GM23248 (cell line): ENCODE measurements around the gene CXCR3. TPM values are rescaled to one million over a fixed set of nuclear protein-coding genes. Genes with fewer than 3 reads are reported as not detected.

Source experiments
- DNase-seq: peaks from one replicate; pipeline ENCODE4 v3.0.0-alpha.2; 2015
- H2AFZ ChIP-seq: fragments of 200-600 bp; sonication (generic); 2 replicates; pipeline ENCODE4 v1.6.1; 2016; ENCODE audit warnings: antibody characterized with exemption
- H3F3A ChIP-seq: fragments of 200-600 bp; sonication (generic); 2 replicates; pipeline ENCODE4 v1.6.1; 2016; ENCODE audit warnings: mild to moderate bottlenecking, antibody characterized with exemption, mixed run types; ENCODE audit not compliant: insufficient read depth
- H3K27ac ChIP-seq: fragments of 200-600 bp; sonication (generic); 2 replicates; pipeline ENCODE4 v1.5.1; 2016; ENCODE audit warnings: mild to moderate bottlenecking
- H3K27me3 ChIP-seq: fragments of 200-600 bp; sonication (generic); replicated peaks from 2 replicates; pipeline ENCODE4 v1.6.1; 2016; ENCODE audit warnings: mild to moderate bottlenecking; ENCODE audit not compliant: insufficient read depth
- H3K36me3 ChIP-seq: fragments of 200-600 bp; sonication (generic); 2 replicates; pipeline ENCODE4 v1.6.1; 2016; ENCODE audit warnings: low read depth, mild to moderate bottlenecking
- H3K4me1 ChIP-seq: fragments of 200-600 bp; sonication (generic); 2 replicates; pipeline ENCODE4 v1.6.1; 2016; ENCODE audit warnings: mild to moderate bottlenecking; ENCODE audit not compliant: insufficient read depth
- H3K4me2 ChIP-seq: fragments of 200-600 bp; sonication (generic); one replicate; pipeline ENCODE4 v1.6.1; 2016; ENCODE audit warnings: mild to moderate bottlenecking; ENCODE audit not compliant: unreplicated experiment
- H3K4me3 ChIP-seq: fragments of 200-600 bp; sonication (generic); 2 replicates; pipeline ENCODE4 v1.5.1; 2016; ENCODE audit warnings: mild to moderate bottlenecking
- H3K79me2 ChIP-seq: fragments of 200-600 bp; sonication (generic); 2 replicates; pipeline ENCODE4 v1.6.1; 2016; ENCODE audit warnings: mild to moderate bottlenecking; ENCODE audit not compliant: insufficient read depth
- H3K9ac ChIP-seq: fragments of 200-600 bp; sonication (generic); 2 replicates; pipeline ENCODE4 v1.6.1; 2016; ENCODE audit warnings: mild to moderate bottlenecking
- H3K9me2 ChIP-seq: fragments of 200-600 bp; sonication (generic); 2 replicates; pipeline ENCODE4 v1.6.1; 2016; ENCODE audit warnings: mixed run types, mild to moderate bottlenecking, moderate library complexity; ENCODE audit not compliant: insufficient read depth
- H3K9me3 ChIP-seq: fragments of 200-600 bp; sonication (generic); one replicate; pipeline ENCODE4 v1.6.1; 2017; ENCODE audit warnings: low read depth
- H4K20me1 ChIP-seq: fragments of 200-600 bp; sonication (generic); 2 replicates; pipeline ENCODE4 v1.6.0; 2016; ENCODE audit not compliant: insufficient read depth
- EZH2 ChIP-seq: fragments of 200-600 bp; sonication (generic); IDR thresholded peaks from 2 replicates; pipeline ENCODE4 v1.6.1; 2018; ENCODE audit warnings: antibody characterized with exemption, mild to moderate bottlenecking; ENCODE audit not compliant: insufficient read depth, poor library complexity, severe bottlenecking
- EZH2phosphoT487 ChIP-seq: fragments of 200-600 bp; sonication (generic); IDR thresholded peaks from 2 replicates; pipeline ENCODE4 v1.6.1; 2018; ENCODE audit warnings: antibody characterized with exemption, moderate library complexity, mild to moderate bottlenecking, low read depth; ENCODE audit not compliant: insufficient read depth
- WGBS, 2 experiments: methylation state at CpG; one replicate each; pipeline ENCODE4 v1.1.6; 2015 to 2017; ENCODE audit warnings: low lambda C conversion rate in 2 of 2, low coverage in 1 of 2; ENCODE audit errors: missing lambda C conversion rate in 2 of 2; 5-methylcytosine and 5-hydroxymethylcytosine counted together
- in situ Hi-C: fragments of 300-500 bp; cut with MboI; formaldehyde crosslinking; loops from 2 replicates; pipeline ENCODE4 v1.15.0; 2020
- polyA plus RNA-seq: library from polyadenylated mRNA; unstranded; fragments of >200 nt; fragmentation: Nextera tagmentation; extraction: Ambion mirVana; gene quantifications from 2 replicates; pipeline ENCODE4 v1.2.1, GENCODE V29; 2016
- total RNA-seq: library from RNA; depleted of rRNA; stranded (reverse); fragments of >200 nt; shearing (Covaris generic); gene quantifications from 2 replicates; pipeline ENCODE4 v1.2.3, GENCODE V29; 2014

CXCR3 gene
- total and polyA plus RNA-seq, 2 experiments from 2014 or later: not detected

DNA sequence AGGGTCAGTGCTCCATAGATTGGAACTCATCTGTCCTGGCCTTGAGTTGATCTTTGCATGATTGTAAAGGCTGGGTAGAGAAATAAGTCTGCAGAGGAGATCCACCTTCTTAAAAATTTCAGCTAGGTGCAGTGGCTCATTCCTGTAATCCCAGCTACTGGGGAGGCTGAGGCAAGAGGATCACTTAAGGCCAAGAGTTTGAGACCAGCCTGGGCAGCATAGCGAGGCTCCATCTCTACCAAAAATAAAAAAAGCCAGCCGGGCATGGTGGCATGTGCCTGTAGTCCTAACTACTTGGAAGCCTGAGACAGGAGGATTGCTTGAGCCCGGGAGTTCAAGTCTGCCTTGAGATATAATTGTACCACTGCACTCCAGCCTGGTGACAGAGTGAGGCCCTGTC lies 476 bp upstream of the CXCR3 start:
- DNase-seq: no peak
- H3K36me3 ChIP-seq: no peaks in the 10 kb centered on the region
- H3K4me2 ChIP-seq: no peak overlapping the region
- WGBS, 2 experiments: 43 to 82% methylated on average over 1 to 3 of the region's 3 CpGs
- H2AFZ ChIP-seq: no peak overlapping the region
- H3F3A ChIP-seq: no peaks in the 10 kb centered on the region
- H3K4me1 ChIP-seq: peaks cover 11% of the 10 kb centered on the region; the same call in 1 of the 2 replicates
- no peaks in the 10 kb centered on the region for H3K9me2 ChIP-seq
- no peaks in the 10 kb centered on the region for H3K79me2 ChIP-seq
- no peak for TF ChIP-seq EZH2phosphoT487
- no peak for TF ChIP-seq EZH2
- no peak overlapping the region for H3K4me3 ChIP-seq
- no peak overlapping the region for H3K27ac ChIP-seq
- H3K9me3 ChIP-seq: no peaks in the 10 kb centered on the region
- no peaks in the 10 kb centered on the region for H3K27me3 ChIP-seq
- H4K20me1 ChIP-seq: no peaks in the 10 kb centered on the region
- in situ Hi-C loops: no loop called here
- no peak overlapping the region for H3K9ac ChIP-seq

GRCh38 chrX:71617742-71618141 lies 569 bp downstream of the CXCR3 start:
- in situ Hi-C loops: no loop called here
- Histone ChIP-seq H3K36me3 (peaks cover 5% of the 10 kb centered on the region; the same call in 1 of the 2 replicates), H3K9ac (no peak overlapping the region), H3K79me2 (no peaks in the 10 kb centered on the region), H3K9me3 (no peaks in the 10 kb centered on the region), H3K4me3 (no peak overlapping the region), H4K20me1 (no peaks in the 10 kb centered on the region), H3K27ac (no peak overlapping the region), H3K4me2 (no peak overlapping the region), H3K9me2 (no peaks in the 10 kb centered on the region), H3F3A (no peaks in the 10 kb centered on the region), H3K4me1 (peaks cover 8% of the 10 kb centered on the region; the same call in 1 of the 2 replicates), H3K27me3 (no peaks in the 10 kb centered on the region), H2AFZ (no peak overlapping the region)
- WGBS, 2 experiments: 97 to 100% methylated on average over 2 to 8 of the region's 8 CpGs
- TF ChIP-seq EZH2phosphoT487 (no peak), EZH2 (no peak)
- no peak for DNase-seq

DNA sequence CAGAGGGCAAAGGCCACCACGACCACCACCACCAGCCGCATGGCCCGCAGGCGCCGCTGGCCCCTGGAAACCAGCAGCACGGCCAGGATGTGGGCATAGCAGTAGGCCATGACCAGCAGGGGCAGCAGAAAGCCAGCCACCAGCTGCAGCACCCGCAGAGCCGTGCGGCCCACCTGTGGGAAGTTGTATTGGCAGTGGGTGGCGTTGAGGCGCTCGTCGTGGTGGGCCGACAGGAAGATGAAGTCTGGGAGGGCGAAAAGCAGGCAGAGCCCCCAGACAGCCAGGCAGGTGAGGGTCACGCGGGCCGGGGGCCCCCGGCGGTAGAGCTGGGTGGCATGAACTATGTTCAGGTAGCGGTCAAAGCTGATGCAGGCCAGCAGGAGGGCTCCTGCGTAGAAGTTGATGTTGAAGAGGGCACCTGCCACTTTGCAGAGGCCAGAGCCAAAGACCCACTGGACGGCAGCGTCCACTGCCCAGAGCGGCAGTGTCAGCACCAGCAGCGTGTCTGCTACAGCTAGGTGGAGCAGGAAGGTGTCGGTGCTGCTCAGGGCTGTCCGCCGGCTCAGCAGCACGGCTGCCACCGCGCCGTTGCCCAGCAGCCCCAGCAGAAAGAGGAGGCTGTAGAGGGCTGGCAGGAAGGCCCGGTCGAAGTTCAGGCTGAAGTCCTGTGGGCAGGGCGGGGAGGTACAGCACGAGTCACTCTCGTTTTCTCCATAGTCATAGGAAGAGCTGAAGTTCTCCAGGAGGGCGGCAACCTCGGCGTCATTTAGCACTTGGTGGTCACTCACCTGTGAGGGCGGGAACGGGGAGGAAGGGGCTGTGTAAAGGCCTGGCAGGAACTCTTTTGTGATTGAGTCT lies 1.4 kb downstream of the CXCR3 start:
- TF ChIP-seq EZH2 (no peak), EZH2phosphoT487 (no peak)
- H3K9ac ChIP-seq: no peak overlapping the region
- peaks cover 6% of the 10 kb centered on the region; the same call in 1 of the 2 replicates for H3K36me3 ChIP-seq
- no peak overlapping the region for H2AFZ ChIP-seq
- in situ Hi-C loops: no loop called here
- no peaks in the 10 kb centered on the region for H3K9me3 ChIP-seq
- H3K4me1 ChIP-seq: peaks cover 4% of the 10 kb centered on the region; the same call in 1 of the 2 replicates
- H3K9me2 ChIP-seq: no peaks in the 10 kb centered on the region
- no peaks in the 10 kb centered on the region for H3F3A ChIP-seq
- no peak for DNase-seq
- H3K4me2 ChIP-seq: no peak overlapping the region
- WGBS, 2 experiments: 93 to 95% methylated on average over 28 to 34 of the region's 43 CpGs
- no peak overlapping the region for H3K4me3 ChIP-seq
- no peaks in the 10 kb centered on the region for H4K20me1 ChIP-seq
- no peaks in the 10 kb centered on the region for H3K27me3 ChIP-seq
- H3K79me2 ChIP-seq: no peaks in the 10 kb centered on the region
- no peak overlapping the region for H3K27ac ChIP-seq

- Histone ChIP-seq H3K27ac (no peak overlapping the region), H3K36me3 (peaks cover 6% of the 10 kb centered on the region; the same call in 1 of the 2 replicates), H3K9ac (no peak overlapping the region), H3F3A (no peaks in the 10 kb centered on the region), H3K9me2 (no peaks in the 10 kb centered on the region), H4K20me1 (no peaks in the 10 kb centered on the region), H3K79me2 (no peaks in the 10 kb centered on the region), H3K27me3 (no peaks in the 10 kb centered on the region), H2AFZ (no peak overlapping the region), H3K9me3 (no peaks in the 10 kb centered on the region), H3K4me1 (no peaks in the 10 kb centered on the region), H3K4me3 (no peak overlapping the region), H3K4me2 (no peak overlapping the region)
- DNase-seq: no peak
- in situ Hi-C loops: no loop called here
- TF ChIP-seq EZH2 (no peak), EZH2phosphoT487 (no peak)
- 90 to 100% methylated on average over 6 to 10 of the region's 10 CpGs for WGBS, 2 experiments
Measured at GRCh38 chrX:71615954-71616353, 2.4 kb downstream of the CXCR3 start.
